Measurements from ENCODE around the gene PTPN2.

PTPN2 gene

GRCh38 chr18:12825230-12825629 is 58.8 kb downstream of the PTPN2 start:
- Histone ChIP-seq H3K27me3 (ENCODE audit: control insufficient read depth in 1 of 2, insufficient read depth in 2 of 2, low read length in 2 of 2) (no peaks in the 10 kb centered on the region), H3K9ac (ENCODE audit: low read length in 2 of 2) (no peak overlapping the region), H3K4me3 (ENCODE audit: low read length in 2 of 2) (no peak overlapping the region), H3K36me3 (ENCODE audit: control insufficient read depth in 2 of 2, insufficient read depth in 2 of 2, low read length in 2 of 2) (peaks cover 0 to 23% of the 10 kb centered on the region in 2 donors), H3K4me1 (ENCODE audit: control insufficient read depth, insufficient read depth, low read length) (no peaks in the 10 kb centered on the region), H3K9me3 (ENCODE audit: control insufficient read depth in 2 of 2, low read length in 2 of 2) (no peaks in the 10 kb centered on the region), H3K27ac (ENCODE audit: low read length) (no peak overlapping the region)

GRCh38 chr18:12823892-12824291 is 60.1 kb downstream of the PTPN2 start:
- no peaks in the 10 kb centered on the region for H3K27me3 ChIP-seq (ENCODE audit: control insufficient read depth in 1 of 2, insufficient read depth in 2 of 2, low read length in 2 of 2)
- no peaks in the 10 kb centered on the region for H3K9me3 ChIP-seq (ENCODE audit: control insufficient read depth in 2 of 2, low read length in 2 of 2)
- no peak overlapping the region for H3K9ac ChIP-seq (ENCODE audit: low read length in 2 of 2)
- H3K4me3 ChIP-seq (ENCODE audit: low read length in 2 of 2): no peak overlapping the region
- no peak overlapping the region for H3K27ac ChIP-seq (ENCODE audit: low read length)
- H3K36me3 ChIP-seq (ENCODE audit: control insufficient read depth in 2 of 2, insufficient read depth in 2 of 2, low read length in 2 of 2): peaks cover 0 to 23% of the 10 kb centered on the region in 2 donors
- H3K4me1 ChIP-seq (ENCODE audit: control insufficient read depth, insufficient read depth, low read length): no peaks in the 10 kb centered on the region

GRCh38 chr18:12821408-12821807 is 62.6 kb downstream of the PTPN2 start:
- Histone ChIP-seq H3K36me3 (ENCODE audit: control insufficient read depth in 2 of 2, insufficient read depth in 2 of 2, low read length in 2 of 2) (peaks cover 0 to 17% of the 10 kb centered on the region in 2 donors), H3K4me1 (ENCODE audit: control insufficient read depth, insufficient read depth, low read length) (no peaks in the 10 kb centered on the region), H3K9me3 (ENCODE audit: control insufficient read depth in 2 of 2, low read length in 2 of 2) (no peaks in the 10 kb centered on the region), H3K4me3 (ENCODE audit: low read length in 2 of 2) (no peak overlapping the region), H3K27me3 (ENCODE audit: control insufficient read depth in 1 of 2, insufficient read depth in 2 of 2, low read length in 2 of 2) (no peaks in the 10 kb centered on the region), H3K27ac (ENCODE audit: low read length) (no peak overlapping the region), H3K9ac (ENCODE audit: low read length in 2 of 2) (no peak overlapping the region)

GRCh38 chr18:12820506-12820905 is 63.5 kb downstream of the PTPN2 start:
- H3K36me3 ChIP-seq (ENCODE audit: control insufficient read depth in 2 of 2, insufficient read depth in 2 of 2, low read length in 2 of 2): peaks cover 0 to 20% of the 10 kb centered on the region in 2 donors
- H3K27ac ChIP-seq (ENCODE audit: low read length): no peak overlapping the region
- no peaks in the 10 kb centered on the region for H3K4me1 ChIP-seq (ENCODE audit: control insufficient read depth, insufficient read depth, low read length)
- no peak overlapping the region for H3K4me3 ChIP-seq (ENCODE audit: low read length in 2 of 2)
- H3K9ac ChIP-seq (ENCODE audit: low read length in 2 of 2): no peak overlapping the region
- no peaks in the 10 kb centered on the region for H3K9me3 ChIP-seq (ENCODE audit: control insufficient read depth in 2 of 2, low read length in 2 of 2)
- H3K27me3 ChIP-seq (ENCODE audit: control insufficient read depth in 1 of 2, insufficient read depth in 2 of 2, low read length in 2 of 2): no peaks in the 10 kb centered on the region

GRCh38 chr18:12819841-12820240 is 64.2 kb downstream of the PTPN2 start:
- Histone ChIP-seq H3K27me3 (ENCODE audit: control insufficient read depth in 1 of 2, insufficient read depth in 2 of 2, low read length in 2 of 2) (no peaks in the 10 kb centered on the region), H3K4me3 (ENCODE audit: low read length in 2 of 2) (no peak overlapping the region), H3K36me3 (ENCODE audit: control insufficient read depth in 2 of 2, insufficient read depth in 2 of 2, low read length in 2 of 2) (peaks cover 0 to 16% of the 10 kb centered on the region in 2 donors), H3K9ac (ENCODE audit: low read length in 2 of 2) (no peak overlapping the region), H3K4me1 (ENCODE audit: control insufficient read depth, insufficient read depth, low read length) (no peaks in the 10 kb centered on the region), H3K27ac (ENCODE audit: low read length) (no peak overlapping the region), H3K9me3 (ENCODE audit: control insufficient read depth in 2 of 2, low read length in 2 of 2) (no peaks in the 10 kb centered on the region)

GRCh38 chr18:12819322-12819721 is 64.7 kb downstream of the PTPN2 start:
- no peak overlapping the region for H3K4me3 ChIP-seq (ENCODE audit: low read length in 2 of 2)
- peaks cover 0 to 15% of the 10 kb centered on the region in 2 donors for H3K36me3 ChIP-seq (ENCODE audit: control insufficient read depth in 2 of 2, insufficient read depth in 2 of 2, low read length in 2 of 2)
- no peak overlapping the region for H3K9ac ChIP-seq (ENCODE audit: low read length in 2 of 2)
- no peaks in the 10 kb centered on the region for H3K9me3 ChIP-seq (ENCODE audit: control insufficient read depth in 2 of 2, low read length in 2 of 2)
- H3K27ac ChIP-seq (ENCODE audit: low read length): no peak overlapping the region
- no peaks in the 10 kb centered on the region for H3K4me1 ChIP-seq (ENCODE audit: control insufficient read depth, insufficient read depth, low read length)
- no peaks in the 10 kb centered on the region for H3K27me3 ChIP-seq (ENCODE audit: control insufficient read depth in 1 of 2, insufficient read depth in 2 of 2, low read length in 2 of 2)

- Histone ChIP-seq H3K27me3 (ENCODE audit: control insufficient read depth in 1 of 2, insufficient read depth in 2 of 2, low read length in 2 of 2) (no peaks in the 10 kb centered on the region), H3K9me3 (ENCODE audit: control insufficient read depth in 2 of 2, low read length in 2 of 2) (no peaks in the 10 kb centered on the region), H3K9ac (ENCODE audit: low read length in 2 of 2) (no peak overlapping the region), H3K4me3 (ENCODE audit: low read length in 2 of 2) (no peak overlapping the region), H3K4me1 (ENCODE audit: control insufficient read depth, insufficient read depth, low read length) (no peaks in the 10 kb centered on the region), H3K36me3 (ENCODE audit: control insufficient read depth in 2 of 2, insufficient read depth in 2 of 2, low read length in 2 of 2) (peaks cover 0 to 10% of the 10 kb centered on the region in 2 donors), H3K27ac (ENCODE audit: low read length) (no peak overlapping the region)
These were observed 65.8 kb downstream of the PTPN2 start for GRCh38 chr18:12818243-12818642.

- no peaks in the 10 kb centered on the region for H3K9me3 ChIP-seq (ENCODE audit: control insufficient read depth in 2 of 2, low read length in 2 of 2)
- no peaks in the 10 kb centered on the region for H3K27me3 ChIP-seq (ENCODE audit: control insufficient read depth in 1 of 2, insufficient read depth in 2 of 2, low read length in 2 of 2)
- no peak overlapping the region for H3K27ac ChIP-seq (ENCODE audit: low read length)
- peaks cover 0 to 8% of the 10 kb centered on the region in 2 donors for H3K36me3 ChIP-seq (ENCODE audit: control insufficient read depth in 2 of 2, insufficient read depth in 2 of 2, low read length in 2 of 2)
- H3K9ac ChIP-seq (ENCODE audit: low read length in 2 of 2): no peak overlapping the region
- no peaks in the 10 kb centered on the region for H3K4me1 ChIP-seq (ENCODE audit: control insufficient read depth, insufficient read depth, low read length)
- H3K4me3 ChIP-seq (ENCODE audit: low read length in 2 of 2): no peak overlapping the region
These were observed 67.6 kb downstream of the PTPN2 start for GRCh38 chr18:12816451-12816850.

GRCh38 chr18:12811191-12811950 is 72.7 kb downstream of the PTPN2 start:
- Histone ChIP-seq H3K4me3 (ENCODE audit: low read length in 2 of 2) (no peak overlapping the region), H3K27me3 (ENCODE audit: control insufficient read depth in 1 of 2, insufficient read depth in 2 of 2, low read length in 2 of 2) (no peaks in the 10 kb centered on the region), H3K9me3 (ENCODE audit: control insufficient read depth in 2 of 2, low read length in 2 of 2) (peaks cover 0 to 2% of the 10 kb centered on the region in 2 donors), H3K4me1 (ENCODE audit: control insufficient read depth, insufficient read depth, low read length) (no peaks in the 10 kb centered on the region), H3K36me3 (ENCODE audit: control insufficient read depth in 2 of 2, insufficient read depth in 2 of 2, low read length in 2 of 2) (peaks cover 4% of the 10 kb centered on the region in 2 donors), H3K27ac (ENCODE audit: low read length) (no peak overlapping the region), H3K9ac (ENCODE audit: low read length in 2 of 2) (no peak overlapping the region)

- Histone ChIP-seq H3K4me3 (ENCODE audit: low read length in 2 of 2) (no peak overlapping the region), H3K4me1 (ENCODE audit: control insufficient read depth, insufficient read depth, low read length) (no peaks in the 10 kb centered on the region), H3K9me3 (ENCODE audit: control insufficient read depth in 2 of 2, low read length in 2 of 2) (peaks cover 0 to 2% of the 10 kb centered on the region in 2 donors), H3K27ac (ENCODE audit: low read length) (no peak overlapping the region), H3K27me3 (ENCODE audit: control insufficient read depth in 1 of 2, insufficient read depth in 2 of 2, low read length in 2 of 2) (no peaks in the 10 kb centered on the region), H3K36me3 (ENCODE audit: control insufficient read depth in 2 of 2, insufficient read depth in 2 of 2, low read length in 2 of 2) (peaks cover 0 to 3% of the 10 kb centered on the region in 2 donors), H3K9ac (ENCODE audit: low read length in 2 of 2) (no peak overlapping the region)
These were observed 80.7 kb downstream of the PTPN2 start for GRCh38 chr18:12803069-12803936.

All from stomach smooth muscle (tissue), 2 donors.